Activated CD8-positive, alpha-beta memory T cell treated with anti-CD3 and anti-CD28 coated beads, Interleukin-2, amount 50 U/mL, for 48 hours (primary cell): ENCODE measurements around the gene TENM4.
"Not testable (repeated sequence)": the region's sequence is repeated elsewhere in the genome, so short reads cannot be mapped to it uniquely, and the experiment has no call there.

Experiments used
- DNase-seq: peaks from one replicate; pipeline ENCODE4 v3.0.0-alpha.2; 2020

The TENM4 gene

DNA sequence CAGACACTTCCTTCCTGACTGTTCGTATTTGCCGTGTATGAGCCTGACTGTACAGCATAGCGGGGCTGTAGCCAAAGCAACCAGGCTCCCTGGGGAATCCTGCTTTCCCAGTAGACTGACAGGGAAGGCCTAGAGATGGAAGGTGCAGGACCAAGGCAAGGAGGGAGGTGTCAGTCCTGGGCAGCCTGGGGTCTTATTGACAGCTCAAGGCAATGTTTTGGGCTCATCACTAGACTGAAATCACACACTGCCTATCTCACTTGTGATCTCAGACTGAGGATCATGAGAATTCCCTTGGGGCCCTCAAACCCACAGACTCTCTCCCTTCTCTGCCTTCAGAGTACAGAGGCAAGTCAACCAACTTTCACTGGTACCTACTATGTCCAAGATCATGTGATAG lies 519.3 kb downstream of the TENM4 start:
- no peak for DNase-seq

DNA sequence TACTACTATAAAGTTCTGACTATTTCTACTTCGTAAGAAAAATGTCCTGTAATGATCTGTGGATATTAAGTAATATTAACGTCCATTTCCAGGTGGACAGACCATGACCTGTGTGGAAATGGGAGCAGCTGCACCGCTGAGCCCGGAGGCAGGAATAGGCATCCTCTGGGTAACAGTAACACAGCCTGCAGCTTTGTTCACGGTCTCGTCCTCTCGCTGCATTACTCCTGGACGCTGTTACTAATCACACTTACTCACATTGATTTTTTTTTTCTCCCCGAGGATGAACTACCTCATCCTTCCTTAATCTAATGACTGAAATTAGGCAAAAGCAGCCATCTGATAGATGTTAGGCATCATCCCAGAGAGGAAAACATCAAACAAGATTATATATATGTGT lies 520.5 kb downstream of the TENM4 start:
- no peak for DNase-seq

DNA sequence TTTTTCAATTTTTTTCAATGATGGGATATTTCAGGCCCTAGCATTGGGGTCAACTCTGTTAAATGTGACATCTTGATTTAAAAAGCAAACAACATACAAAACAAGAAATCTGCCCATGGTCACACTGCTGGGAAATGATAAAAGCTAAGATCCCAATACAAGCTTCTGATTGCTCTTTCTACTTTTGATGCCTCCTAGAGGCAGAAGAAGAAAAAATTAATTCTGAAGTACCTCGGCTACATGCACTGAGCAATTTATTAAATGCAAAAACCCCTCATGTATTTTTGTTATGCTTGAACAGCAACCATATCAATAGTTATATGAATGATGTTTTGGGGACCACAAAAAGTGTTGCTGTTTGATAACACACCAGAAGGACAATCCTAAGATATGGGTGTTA lies 524.1 kb downstream of the TENM4 start:
- DNase-seq, result no peak

DNA sequence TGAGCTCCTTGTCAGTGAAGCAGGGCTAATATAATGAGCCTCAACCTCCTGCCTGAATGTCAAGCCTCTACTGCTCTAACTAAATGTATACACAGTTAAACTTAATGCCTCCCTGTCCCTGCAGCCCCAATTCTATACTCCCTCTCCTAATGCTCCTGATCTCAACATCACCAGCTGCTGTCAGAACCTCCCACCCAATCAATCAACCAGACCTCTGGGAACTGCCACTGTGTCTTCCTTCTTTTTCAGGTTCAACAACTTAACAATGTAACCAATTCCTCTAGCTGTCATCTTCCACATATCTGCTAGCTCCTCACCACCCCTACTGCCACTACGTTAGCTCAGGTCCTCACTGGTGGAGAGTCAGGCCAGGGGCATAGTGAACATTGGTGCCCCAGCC lies 526.3 kb downstream of the TENM4 start:
- DNase-seq, result no peak

DNA sequence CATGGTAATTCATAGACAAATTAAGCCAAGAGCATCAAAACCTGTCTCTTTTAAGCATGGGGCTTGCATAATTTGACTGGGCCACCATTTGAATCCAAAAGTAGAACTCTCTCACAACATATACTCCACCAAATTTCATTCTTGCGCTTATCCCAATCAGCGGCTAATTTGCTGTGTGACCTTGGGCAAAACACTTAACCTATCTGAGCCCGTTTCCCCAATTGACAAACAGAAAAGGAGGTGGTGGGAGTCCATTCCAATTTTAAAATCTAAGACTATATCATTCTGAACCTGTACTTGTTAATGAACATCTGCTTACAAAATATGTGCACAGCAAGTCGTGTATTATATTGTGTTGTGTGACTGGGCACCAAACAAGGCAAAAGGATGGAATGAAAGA lies 528.1 kb downstream of the TENM4 start:
- DNase-seq, result no peak

DNA sequence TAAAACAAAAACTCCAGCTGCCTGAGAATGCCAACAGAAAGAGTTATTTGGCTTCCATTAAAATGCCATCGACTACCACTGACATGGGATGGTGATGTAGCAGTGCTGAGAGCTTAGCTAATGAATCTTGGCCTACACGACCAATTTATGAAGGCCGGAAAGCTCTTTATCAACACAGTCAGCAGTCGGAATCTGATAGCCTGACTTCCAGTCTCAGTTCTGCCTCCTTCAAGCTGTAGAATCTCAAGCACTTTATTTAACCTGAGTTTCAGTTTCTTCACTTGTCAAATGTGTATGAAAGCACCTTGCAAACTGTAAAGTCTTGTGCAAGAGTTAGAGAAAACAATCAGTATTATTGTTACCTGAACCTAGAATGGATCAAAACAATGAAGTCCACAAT lies 530.5 kb downstream of the TENM4 start:
- DNase-seq, result no peak

DNA sequence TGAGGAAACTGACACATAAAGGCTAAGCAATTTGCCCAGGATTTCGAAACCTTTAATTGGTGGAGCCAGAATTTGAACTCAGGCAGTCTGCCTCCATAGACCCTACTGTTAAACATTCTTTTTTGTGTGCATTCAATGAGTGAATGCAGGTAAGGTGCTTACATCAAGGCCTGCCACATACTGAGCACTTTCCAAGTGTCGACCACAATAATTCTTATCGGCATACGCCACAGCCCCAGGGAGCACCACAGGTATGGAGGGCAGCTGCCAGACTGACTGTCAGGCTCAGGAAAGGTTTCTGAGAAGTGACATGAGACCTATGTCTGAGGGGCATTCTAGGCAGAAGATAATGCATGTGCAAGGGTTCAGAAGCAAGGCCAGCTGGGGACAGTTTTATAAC lies 531.4 kb downstream of the TENM4 start:
- no peak for DNase-seq

DNA sequence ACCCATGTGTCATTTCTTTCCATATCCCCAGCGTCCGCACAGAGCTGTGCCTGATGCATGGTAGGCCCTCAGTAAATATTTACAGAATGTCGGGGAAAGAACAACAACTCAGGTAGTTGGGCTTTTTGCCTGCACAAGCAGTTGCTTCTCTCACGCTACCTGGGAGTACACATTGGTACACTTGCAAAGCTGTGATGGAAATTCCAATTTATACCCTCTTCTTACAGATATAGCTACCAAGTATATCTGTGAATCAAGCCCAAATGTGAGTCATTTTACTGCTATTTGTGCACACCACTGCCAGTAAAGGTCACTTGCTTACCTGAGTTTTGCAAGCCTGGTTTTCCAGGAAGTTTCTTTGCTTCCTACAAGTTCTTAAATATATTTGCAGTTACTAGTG lies 533.2 kb downstream of the TENM4 start:
- DNase-seq, result no peak

DNA sequence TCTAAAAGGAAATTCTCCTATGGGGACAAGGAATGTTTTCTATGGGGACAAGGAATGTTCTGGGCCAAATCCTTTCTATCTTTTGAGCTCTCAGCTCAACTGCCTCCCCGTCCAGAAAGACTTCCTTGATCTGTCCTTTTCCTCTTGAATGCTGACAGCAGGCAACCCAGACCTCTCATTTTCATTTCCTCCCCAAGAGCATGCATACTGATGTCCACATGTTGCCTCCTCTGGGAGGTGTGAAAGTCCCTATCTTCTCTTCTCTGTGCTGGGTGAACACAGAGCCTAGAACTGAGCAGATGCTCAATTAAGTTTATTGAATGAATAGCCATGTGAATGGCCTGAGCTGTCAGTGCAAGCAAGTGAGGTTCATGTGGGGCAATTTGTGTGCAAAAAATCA lies 534.3 kb downstream of the TENM4 start:
- DNase-seq, result no peak

DNA sequence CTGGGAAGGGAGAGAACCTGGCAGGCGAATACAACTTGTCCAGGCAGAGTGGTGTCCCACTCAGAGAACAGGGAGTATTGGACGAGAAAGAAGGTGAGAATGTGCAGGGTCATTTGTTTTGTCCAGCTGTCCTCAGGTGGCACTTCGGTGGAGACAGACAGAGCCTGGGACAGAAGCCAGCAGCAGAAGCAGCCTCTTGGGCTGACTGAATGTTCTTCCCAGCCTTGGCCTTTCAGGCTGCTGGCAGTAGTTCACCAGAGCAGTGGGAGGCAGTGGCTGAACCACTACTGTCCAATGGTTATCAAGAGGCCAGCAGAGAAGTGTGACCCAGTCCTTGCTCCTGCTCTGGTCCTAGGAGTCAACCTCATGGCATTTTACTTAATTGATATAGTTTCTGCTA lies 535.1 kb downstream of the TENM4 start:
- DNase-seq, result no peak

DNA sequence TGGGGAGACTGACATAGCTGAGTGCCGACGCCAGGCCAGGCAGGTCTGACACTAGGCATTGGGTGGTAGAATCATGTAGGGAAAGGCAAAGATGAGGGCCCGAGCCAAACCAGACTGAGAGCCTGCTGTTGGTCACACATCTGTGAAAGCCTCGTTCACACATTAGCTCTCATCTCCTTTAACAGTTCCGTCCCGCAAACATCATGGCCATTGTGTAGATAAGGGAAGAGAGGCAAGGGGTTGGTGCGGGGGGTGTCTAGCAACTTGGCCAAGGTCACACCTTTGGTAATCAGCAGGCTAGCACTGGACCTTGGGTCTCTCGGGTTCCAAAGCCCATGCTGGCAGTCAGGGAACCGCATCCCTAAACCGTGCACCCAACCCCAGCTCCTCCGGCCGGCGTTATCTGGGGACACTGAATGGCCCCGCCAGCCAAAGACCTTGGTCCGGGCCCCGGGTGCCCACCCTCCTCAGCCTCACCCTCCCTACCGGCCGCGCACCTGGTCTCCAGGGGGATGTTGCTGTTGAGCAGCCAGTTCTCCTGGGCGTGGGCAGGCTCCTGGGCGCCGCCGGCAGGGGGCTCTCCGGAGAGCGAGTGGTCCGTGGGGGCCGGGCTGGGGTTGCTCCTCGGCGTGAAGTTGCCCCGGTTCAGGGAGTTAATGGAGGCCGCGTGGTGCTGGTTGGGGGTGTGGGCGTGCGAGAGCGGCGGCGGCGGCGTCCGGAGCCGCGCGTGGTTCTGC lies 537.9 kb downstream of the TENM4 start:
- DNase-seq, result no peak

DNA sequence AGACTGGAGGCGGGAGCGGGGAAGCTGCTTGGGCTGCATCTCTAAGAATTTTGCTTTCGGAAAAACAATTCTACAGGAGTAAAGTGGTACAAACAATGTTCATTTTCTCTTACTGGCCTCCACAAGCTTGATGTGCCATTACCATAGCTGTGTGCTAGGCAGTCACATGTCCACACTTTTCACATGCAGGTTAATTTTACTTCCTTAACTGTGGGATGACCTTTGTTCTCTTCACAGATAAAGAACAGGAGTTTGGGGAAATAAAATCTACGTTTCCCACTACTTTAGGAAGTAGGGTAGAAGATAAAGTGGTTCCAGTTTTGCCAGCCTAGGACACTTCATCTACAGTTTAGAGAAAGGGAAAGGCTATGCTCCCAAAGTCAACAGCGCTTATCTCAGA lies 539.0 kb downstream of the TENM4 start:
- no peak for DNase-seq

DNA sequence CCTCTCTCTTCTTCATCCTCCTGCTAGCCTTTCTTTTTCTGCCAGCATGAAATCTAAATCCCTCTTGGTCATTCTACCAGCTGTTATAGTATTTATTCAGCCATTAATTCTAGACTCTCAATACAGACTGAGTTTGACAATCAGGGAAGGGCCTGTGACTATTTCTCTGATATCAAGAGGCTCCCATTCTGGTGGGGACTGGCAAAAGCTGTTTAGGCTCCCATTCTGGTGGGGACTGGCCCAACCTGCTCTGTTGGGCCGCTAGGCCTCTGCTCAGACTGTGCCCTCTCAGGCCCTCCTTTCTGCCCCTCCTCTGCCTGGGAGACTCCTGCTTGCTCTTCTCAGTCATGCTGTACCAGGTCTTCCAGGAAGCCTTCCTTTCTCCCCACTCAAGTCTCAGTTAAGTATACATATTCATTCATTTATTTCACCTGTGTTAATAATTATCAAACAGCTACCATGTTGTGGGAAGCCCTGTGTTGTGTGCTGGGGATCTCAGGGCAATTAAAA lies 542.5 kb downstream of the TENM4 start:
- no peak for DNase-seq

DNA sequence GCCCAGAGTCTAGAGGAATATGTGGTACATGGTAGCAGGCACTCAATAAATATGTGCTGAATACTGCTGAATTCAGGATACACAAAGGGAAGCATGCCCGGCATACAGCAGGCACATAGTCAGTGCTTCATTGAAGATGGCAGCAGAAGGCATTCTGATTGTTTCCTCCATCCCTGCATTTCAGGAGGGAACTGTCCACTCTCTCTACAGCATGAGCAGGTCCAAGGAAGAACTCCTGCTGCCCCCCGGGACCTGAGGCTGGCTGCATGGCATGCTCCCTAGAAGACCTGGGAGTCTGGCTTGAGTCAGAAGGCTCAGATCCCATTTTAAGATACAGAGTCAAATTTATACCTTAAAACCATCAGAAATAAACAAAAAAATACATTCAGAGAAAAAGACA lies 546.8 kb downstream of the TENM4 start:
- no peak for DNase-seq

DNA sequence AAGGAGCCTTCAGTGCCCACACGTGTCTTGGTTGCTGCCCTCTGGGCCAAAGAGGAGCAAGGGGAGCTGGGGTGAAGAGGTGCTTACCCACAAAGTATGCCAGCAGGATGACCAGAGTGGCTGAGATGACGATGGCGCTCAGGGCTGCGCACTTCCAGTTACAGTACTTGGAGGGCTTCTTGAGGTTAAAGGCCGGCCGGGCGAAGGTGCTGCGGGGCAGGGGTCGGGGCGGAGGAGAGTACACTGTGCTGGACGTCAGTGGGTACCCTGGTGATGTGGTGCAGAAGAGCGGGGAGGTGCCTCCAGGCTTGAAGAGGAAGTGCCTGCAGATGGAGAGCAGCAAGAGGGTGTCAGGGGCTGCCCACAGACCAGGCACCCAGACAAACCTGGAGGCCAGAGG lies 551.1 kb downstream of the TENM4 start:
- DNase-seq, result no peak

DNA sequence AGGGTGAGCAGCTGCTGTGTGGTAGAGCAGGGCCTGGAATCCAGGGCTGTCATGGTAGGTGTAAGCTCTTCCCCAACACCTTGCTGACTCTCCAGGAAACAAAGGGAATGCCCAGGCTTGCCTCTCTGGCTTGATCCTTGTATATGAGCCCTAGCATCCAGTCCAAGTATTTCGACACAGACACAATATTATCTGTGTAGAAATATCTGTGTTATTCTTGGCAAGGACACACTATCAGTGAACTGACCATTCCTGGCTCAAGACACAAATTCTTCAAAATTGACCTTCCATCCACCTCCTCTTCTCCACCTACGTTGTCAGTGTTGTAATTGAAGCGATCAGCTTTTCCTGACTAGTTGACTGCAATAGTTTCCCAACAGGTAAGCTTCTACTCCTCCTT lies 554.2 kb downstream of the TENM4 start:
- no peak for DNase-seq

DNA sequence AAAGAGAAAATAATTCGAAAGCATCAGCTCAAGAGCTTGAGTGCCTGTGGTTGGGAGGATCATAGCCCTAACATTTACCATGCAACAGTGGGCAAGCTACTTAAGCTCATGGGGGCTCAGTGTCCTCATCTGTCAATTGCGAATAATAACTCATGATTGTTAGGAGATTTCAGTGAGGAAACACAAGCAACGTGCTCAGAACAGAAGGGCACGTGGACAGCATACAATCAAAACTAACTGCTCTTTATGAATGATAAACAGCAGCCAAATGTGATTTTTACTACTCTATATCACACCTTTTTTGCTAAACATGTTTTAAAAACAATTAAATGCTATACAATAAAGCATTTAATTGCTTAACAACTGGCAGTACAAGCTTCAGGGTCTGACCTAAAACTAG lies 556.1 kb downstream of the TENM4 start:
- DNase-seq, result no peak

DNA sequence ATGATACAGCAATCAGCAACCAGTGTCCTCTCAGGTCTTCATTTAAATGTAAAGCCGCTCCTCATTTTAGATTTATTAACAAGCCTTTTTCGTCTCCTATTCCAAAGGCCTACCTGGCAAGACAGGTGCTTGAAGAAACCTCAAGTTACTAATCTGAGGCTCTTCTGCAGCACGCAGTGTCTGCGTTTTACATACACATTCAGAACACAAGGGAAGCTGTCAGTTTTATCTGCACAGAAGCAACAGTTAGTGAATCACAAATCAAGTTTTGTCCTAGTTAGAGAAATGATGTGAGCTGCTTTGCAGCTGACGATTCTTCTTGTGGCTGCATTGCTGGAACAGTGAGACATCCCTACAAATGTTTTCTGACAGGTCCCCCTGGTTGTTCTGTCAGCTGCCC lies 557.3 kb downstream of the TENM4 start:
- no peak for DNase-seq

DNA sequence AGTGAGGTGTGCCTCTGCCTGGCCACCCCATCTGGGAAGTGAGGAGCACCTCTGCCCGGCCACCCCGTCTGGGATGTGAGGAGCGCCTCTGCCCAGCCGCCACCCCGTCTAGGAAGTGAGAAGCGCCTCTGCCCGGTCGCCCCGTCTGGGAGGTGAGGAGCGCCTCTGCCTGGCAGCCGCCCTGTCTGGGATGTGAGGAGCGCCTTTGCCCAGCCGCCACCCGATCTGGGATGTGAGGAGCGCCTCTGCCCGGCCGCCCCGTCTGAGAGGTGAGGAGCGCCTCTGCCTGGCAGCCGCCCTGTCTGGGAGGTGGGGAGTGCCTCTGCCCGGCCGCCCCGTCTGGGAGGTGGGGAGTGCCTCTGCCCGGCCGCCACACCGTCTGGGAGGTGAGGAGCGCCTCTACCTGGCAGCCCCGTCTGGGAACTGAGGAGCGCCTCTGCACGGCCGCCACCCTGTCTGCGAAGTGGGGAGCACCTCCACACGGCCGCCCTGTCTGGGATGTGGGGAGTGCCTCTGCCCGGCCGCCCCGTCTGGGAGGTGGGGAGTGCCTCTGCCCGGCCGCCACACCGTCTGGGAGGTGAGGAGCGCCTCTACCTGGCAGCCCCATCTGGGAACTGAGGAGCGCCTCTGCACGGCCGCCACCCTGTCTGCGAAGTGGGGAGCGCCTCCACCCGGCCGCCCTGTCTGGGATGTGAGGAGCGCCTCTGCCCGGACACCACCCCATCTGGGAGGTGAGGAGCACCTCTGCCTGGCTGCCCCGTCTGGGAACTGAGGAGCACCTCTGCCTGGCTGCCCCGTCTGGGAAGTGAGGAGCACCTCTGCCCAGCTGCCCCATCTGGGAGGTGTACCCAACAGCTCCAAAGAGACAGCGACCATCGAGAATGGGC lies 561.5 kb downstream of the TENM4 start:
- DNase-seq, result not testable (repeated sequence)

DNA sequence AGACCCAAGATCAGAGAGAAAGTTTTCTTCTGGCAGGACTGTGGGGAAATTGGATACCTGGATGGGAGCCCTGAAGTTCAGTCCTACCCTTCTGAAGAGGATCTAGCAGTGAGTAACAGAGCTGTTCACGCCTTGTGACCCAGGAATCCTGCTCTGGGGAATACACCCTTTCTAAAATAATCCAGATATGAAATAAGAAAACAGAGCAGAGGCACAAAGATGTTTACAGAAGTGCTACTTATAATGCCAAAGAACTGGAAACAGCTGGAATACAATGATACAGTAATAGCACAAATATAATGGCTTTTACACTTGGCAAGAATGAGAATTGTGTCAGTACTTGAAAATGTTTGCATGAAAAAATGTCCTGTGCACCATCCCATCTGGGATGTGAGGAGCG lies 562.2 kb downstream of the TENM4 start:
- no peak for DNase-seq

DNA sequence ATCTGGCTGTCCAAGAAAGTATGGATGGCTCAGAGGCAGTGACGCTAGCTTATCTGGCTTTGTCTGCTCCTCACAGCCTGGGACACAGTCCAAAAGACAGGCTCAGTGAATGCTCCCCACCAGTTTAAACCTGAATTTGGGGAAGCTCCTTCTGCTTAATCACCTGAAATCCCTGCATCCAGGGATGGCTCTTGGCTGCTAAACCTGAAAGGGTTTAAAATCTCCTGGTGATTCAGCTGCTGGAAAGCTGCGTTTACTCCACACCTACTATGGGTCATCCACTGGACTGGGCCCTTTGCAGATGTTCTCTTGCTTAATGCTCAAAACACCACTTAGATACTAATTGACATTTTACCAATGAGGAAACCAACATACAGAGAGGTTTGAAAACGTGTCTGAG lies 564.2 kb downstream of the TENM4 start:
- no peak for DNase-seq

DNA sequence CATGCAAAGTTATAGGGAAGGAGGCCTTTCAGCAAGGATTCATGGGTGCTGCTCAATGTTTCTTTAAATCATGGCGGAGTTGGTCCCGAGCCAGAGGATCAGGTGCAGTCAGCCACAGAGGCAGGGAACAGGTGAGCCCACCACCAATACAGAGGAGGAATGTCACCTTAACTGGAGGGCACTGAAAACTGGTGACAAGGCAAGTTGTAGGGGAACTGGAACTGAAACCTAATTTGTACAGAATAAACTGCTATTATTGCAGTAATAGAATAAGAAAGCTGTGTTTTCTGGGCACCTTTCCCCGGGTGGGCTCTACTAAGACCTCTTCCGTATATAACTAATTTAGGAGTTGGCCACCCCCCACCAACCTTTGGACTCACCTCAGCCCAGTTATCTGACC lies 570.2 kb downstream of the TENM4 start:
- no peak for DNase-seq

DNA sequence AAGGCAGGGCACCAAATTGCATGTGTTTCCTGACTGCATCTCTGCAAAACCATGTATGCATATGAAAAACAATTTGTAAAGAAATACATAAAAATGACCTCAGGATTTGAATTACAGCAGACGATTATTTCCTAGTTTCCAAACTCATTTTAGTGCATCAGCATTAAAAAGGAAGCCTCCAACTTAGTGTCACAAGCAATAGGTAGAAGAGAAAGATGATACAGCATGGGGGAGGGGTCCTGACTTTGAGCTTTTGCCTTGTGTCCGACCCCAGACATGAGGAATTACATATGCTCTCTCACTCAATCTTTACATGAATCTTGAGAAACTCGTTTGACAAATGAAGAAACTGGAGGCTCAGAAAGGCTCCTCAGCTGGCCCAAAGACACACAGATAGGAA lies 571.5 kb downstream of the TENM4 start:
- DNase-seq, result no peak

DNA sequence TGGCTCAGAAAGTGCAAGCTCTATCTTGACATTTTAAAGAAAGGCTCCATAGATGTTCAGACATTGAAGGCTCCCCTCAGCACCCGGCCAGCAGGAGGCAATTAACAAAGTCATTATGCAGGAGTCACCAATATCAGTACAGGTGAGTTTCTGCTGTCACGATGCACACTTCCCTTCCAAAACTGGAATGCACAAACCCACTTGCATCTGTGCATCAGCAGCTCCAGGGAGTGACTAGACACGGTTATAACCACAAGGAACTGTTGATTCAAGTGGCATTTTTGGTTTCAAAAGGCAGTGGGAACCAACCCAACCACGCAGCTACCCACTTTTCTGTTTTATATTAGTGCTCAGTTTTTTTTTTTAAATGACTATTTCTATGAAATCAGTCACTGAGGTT lies 572.3 kb downstream of the TENM4 start:
- no peak for DNase-seq
